Liver (tissue), 9 donors: Measurements from ENCODE around the gene KLF8. TPM values are rescaled to one million over a fixed set of nuclear protein-coding genes. Genes with fewer than 3 reads are reported as not detected.

Source experiments
- DNase-seq: peaks from one replicate; pipeline ENCODE4 v3.0.0-alpha.2; 2017; ENCODE audit warnings: low spot score
- H3K27ac ChIP-seq, 2 donors: one replicate each; pipeline ENCODE4 v1.7.0; 2013; ENCODE audit warnings: inconsistent platforms in 2 of 2, low read length in 2 of 2, control low read depth in 1 of 2, low read depth in 1 of 2, mild to moderate bottlenecking in 1 of 2
- H3K27me3 ChIP-seq, 4 donors: one replicate each; pipeline versions ENCODE4 v1.6.1 to v1.7.0; 2013; ENCODE audit warnings: low read length in 3 of 4, inconsistent platforms in 1 of 4, mild to moderate bottlenecking in 1 of 4, moderate library complexity in 1 of 4; ENCODE audit not compliant: control insufficient read depth in 4 of 4, insufficient read depth in 4 of 4
- H3K36me3 ChIP-seq, 4 donors: one replicate each; pipeline versions ENCODE4 v1.6.1 to v1.7.0; 2013; ENCODE audit warnings: low read length in 3 of 4, mild to moderate bottlenecking in 3 of 4, low read depth in 1 of 4, moderate library complexity in 1 of 4; ENCODE audit not compliant: control insufficient read depth in 4 of 4, insufficient read depth in 3 of 4
- H3K4me1 ChIP-seq, 4 donors: one replicate each; pipeline versions ENCODE4 v1.6.1 to v1.7.0; 2013; ENCODE audit warnings: low read length in 3 of 4, mild to moderate bottlenecking in 3 of 4, moderate library complexity in 1 of 4; ENCODE audit not compliant: control insufficient read depth in 4 of 4, insufficient read depth in 4 of 4
- H3K4me3 ChIP-seq, 3 donors: one replicate each; pipeline versions ENCODE4 v1.6.1 to v1.7.0; 2013; ENCODE audit warnings: low read length in 3 of 3, control low read depth in 1 of 3, low read depth in 1 of 3, mild to moderate bottlenecking in 1 of 3
- H3K9ac ChIP-seq, 2 donors: one replicate each; pipeline ENCODE4 v1.7.0; 2013; ENCODE audit warnings: low read length in 2 of 2, mild to moderate bottlenecking in 2 of 2, moderate library complexity in 2 of 2, control low read depth in 1 of 2, low read depth in 1 of 2
- H3K9me3 ChIP-seq, 4 donors: one replicate each; pipeline versions ENCODE4 v1.6.1 to v1.7.0; 2013; ENCODE audit warnings: low read length in 3 of 4; ENCODE audit not compliant: control insufficient read depth in 4 of 4
- CTCF ChIP-seq: fragments of 150-350 bp; IDR thresholded peaks from 2 replicates; pipeline ENCODE4 v1.5.1; 2017; ENCODE audit warnings: improper control_type of control experiment, low read depth, low read length; ENCODE audit not compliant: missing input control
- EGR1 ChIP-seq, 2 donors: IDR thresholded peaks; 2 replicates each; pipeline ENCODE4 v1.6.1; 2016 to 2018; ENCODE audit warnings: antibody characterized with exemption in 2 of 2, low read depth in 2 of 2
- FOXA1 ChIP-seq: IDR thresholded peaks from 2 replicates; pipeline ENCODE4 v1.6.1; 2016; ENCODE audit warnings: antibody characterized with exemption
- FOXA2 ChIP-seq: IDR thresholded peaks from 2 replicates; pipeline ENCODE4 v1.6.1; 2016; ENCODE audit warnings: antibody characterized with exemption
- GABPA ChIP-seq, 2 donors: IDR thresholded peaks in 1 of 2; conservative IDR thresholded peaks in 1 of 2; 2 replicates each; pipeline ENCODE4 v1.6.1; 2016; ENCODE audit warnings: antibody characterized with exemption in 2 of 2, mild to moderate bottlenecking in 1 of 2, moderate library complexity in 1 of 2
- HNF4A ChIP-seq, 2 donors: conservative IDR thresholded peaks; 2 replicates each; pipeline ENCODE4 v1.6.1; 2016; ENCODE audit warnings: antibody characterized with exemption in 2 of 2, mild to moderate bottlenecking in 2 of 2
- HNF4G ChIP-seq: IDR thresholded peaks from 2 replicates; pipeline ENCODE4 v1.6.1; 2016; ENCODE audit warnings: antibody characterized with exemption
- JUND ChIP-seq, 2 donors: IDR thresholded peaks; 2 replicates each; pipeline ENCODE4 v1.6.1; 2016; ENCODE audit warnings: antibody characterized with exemption in 2 of 2
- NR2F2 ChIP-seq: IDR thresholded peaks from 2 replicates; pipeline ENCODE4 v1.6.1; 2016; ENCODE audit warnings: antibody characterized with exemption
- RAD21 ChIP-seq, 2 donors: IDR thresholded peaks; 2 replicates each; pipeline ENCODE4 v1.6.1; 2016; ENCODE audit warnings: antibody characterized with exemption in 2 of 2, mild to moderate bottlenecking in 2 of 2
- RXRA ChIP-seq, 2 donors: IDR thresholded peaks; 2 replicates each; pipeline ENCODE4 v1.6.1; 2017 to 2018; ENCODE audit warnings: antibody characterized with exemption in 2 of 2, mild to moderate bottlenecking in 1 of 2
- SP1 ChIP-seq: IDR thresholded peaks from 2 replicates; pipeline ENCODE4 v1.6.1; 2018; ENCODE audit warnings: antibody characterized with exemption, mild to moderate bottlenecking
- TAF1 ChIP-seq: conservative IDR thresholded peaks from 2 replicates; pipeline ENCODE4 v1.6.1; 2016; ENCODE audit warnings: antibody characterized with exemption, mild to moderate bottlenecking
- YY1 ChIP-seq: IDR thresholded peaks from 2 replicates; pipeline ENCODE4 v1.6.1; 2016; ENCODE audit warnings: antibody characterized with exemption, mild to moderate bottlenecking
- WGBS: extraction: QIAGEN DNeasy Blood & Tissue Kit; methylation state at CpG from one replicate; pipeline ENCODE4 v1.1.7; 2013; 5-methylcytosine and 5-hydroxymethylcytosine counted together
- polyA plus RNA-seq, 2 donors: library from polyadenylated mRNA; stranded (reverse) in 1 of 2; unstranded in 1 of 2; fragments of 200-250 nt in 1 of 2; fragments of >200 nt in 1 of 2; fragmentation: Nextera tagmentation in 1 of 2; extraction: Ambion mirVana in 1 of 2; gene quantifications; one replicate each; pipeline versions ENCODE4 v1.2.1 to v1.2.3, GENCODE V29; 2013 to 2015
- total RNA-seq, 2 donors: library from RNA; depleted of rRNA; stranded (reverse); fragments of >200 nt; gene quantifications; one replicate each; pipeline ENCODE4 v1.2.3, GENCODE V29; 2014
- TF ChIP-seq, protein P1 (sequence below): IDR thresholded peaks from 2 replicates; pipeline ENCODE4 v1.6.1; 2016; ENCODE audit warnings: antibody characterized with exemption
- TF ChIP-seq, protein P2 (sequence below): IDR thresholded peaks from 2 replicates; pipeline ENCODE4 v1.6.1; 2016; ENCODE audit warnings: antibody characterized with exemption
- TF ChIP-seq, protein P3 (sequence below): IDR thresholded peaks from 2 replicates; pipeline ENCODE4 v1.6.1; 2016; ENCODE audit warnings: antibody characterized with exemption
- TF ChIP-seq, protein P4 (sequence below): IDR thresholded peaks from 2 replicates; pipeline ENCODE4 v1.6.1; 2016; ENCODE audit warnings: antibody characterized with exemption, mild to moderate bottlenecking
- donor health status: healthy.
- donor health status: healthy.
- donor health status: healthy.
- donor health status: healthy.
- donor health status: healthy.

Gene KLF8
- total and polyA plus RNA-seq, 4 donors: 0.43 to 1.4 (median 0.71) TPM

GRCh38 chrX:56278692-56279091 lies 46.5 kb downstream of the KLF8 start:
- no peak for TF ChIP-seq YY1
- TF ChIP-seq HNF4G: no peak
- no peak for TF ChIP-seq CTCF
- TF ChIP-seq, protein P1, sequence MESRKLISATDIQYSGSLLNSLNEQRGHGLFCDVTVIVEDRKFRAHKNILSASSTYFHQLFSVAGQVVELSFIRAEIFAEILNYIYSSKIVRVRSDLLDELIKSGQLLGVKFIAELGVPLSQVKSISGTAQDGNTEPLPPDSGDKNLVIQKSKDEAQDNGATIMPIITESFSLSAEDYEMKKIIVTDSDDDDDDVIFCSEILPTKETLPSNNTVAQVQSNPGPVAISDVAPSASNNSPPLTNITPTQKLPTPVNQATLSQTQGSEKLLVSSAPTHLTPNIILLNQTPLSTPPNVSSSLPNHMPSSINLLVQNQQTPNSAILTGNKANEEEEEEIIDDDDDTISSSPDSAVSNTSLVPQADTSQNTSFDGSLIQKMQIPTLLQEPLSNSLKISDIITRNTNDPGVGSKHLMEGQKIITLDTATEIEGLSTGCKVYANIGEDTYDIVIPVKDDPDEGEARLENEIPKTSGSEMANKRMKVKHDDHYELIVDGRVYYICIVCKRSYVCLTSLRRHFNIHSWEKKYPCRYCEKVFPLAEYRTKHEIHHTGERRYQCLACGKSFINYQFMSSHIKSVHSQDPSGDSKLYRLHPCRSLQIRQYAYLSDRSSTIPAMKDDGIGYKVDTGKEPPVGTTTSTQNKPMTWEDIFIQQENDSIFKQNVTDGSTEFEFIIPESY: no peak
- TF ChIP-seq FOXA1: no peak
- TF ChIP-seq, protein P2, sequence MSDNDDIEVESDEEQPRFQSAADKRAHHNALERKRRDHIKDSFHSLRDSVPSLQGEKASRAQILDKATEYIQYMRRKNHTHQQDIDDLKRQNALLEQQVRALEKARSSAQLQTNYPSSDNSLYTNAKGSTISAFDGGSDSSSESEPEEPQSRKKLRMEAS: no peak
- TF ChIP-seq RAD21 (IDR thresholded peaks at IDR 0.05): no peak
- no peak for TF ChIP-seq JUND (IDR thresholded peaks at IDR 0.05)
- no peak for TF ChIP-seq FOXA2
- Histone ChIP-seq H3K9ac (no peak overlapping the region), H3K27ac (no peak overlapping the region), H3K4me1 (no peaks in the 10 kb centered on the region), H3K27me3 (no peaks in the 10 kb centered on the region), H3K36me3 (no peaks in the 10 kb centered on the region), H3K4me3 (no peak overlapping the region), H3K9me3 (no peaks in the 10 kb centered on the region)
- no peak for DNase-seq
- WGBS: 79% methylated on average over 1 of the region's 1 CpG

- no peaks in the 10 kb centered on the region for H3K36me3 ChIP-seq
- no peak overlapping the region for H3K9ac ChIP-seq
- WGBS: 84% methylated on average over 2 of the region's 2 CpGs
- H3K4me3 ChIP-seq: no peak overlapping the region
- DNase-seq: no peak
- H3K9me3 ChIP-seq: no peaks in the 10 kb centered on the region
- no peak overlapping the region for H3K27ac ChIP-seq
- no peak for TF ChIP-seq RXRA (IDR thresholded peaks at IDR 0.05)
- no peak for TF ChIP-seq FOXA1
- no peak for TF ChIP-seq HNF4A (conservative IDR thresholded peaks at IDR 0.05)
- no peak for TF ChIP-seq JUND (IDR thresholded peaks at IDR 0.05)
- TF ChIP-seq RAD21 (IDR thresholded peaks at IDR 0.05): no peak
- TF ChIP-seq, protein P3, sequence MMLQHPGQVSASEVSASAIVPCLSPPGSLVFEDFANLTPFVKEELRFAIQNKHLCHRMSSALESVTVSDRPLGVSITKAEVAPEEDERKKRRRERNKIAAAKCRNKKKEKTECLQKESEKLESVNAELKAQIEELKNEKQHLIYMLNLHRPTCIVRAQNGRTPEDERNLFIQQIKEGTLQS: no peak
- no peak for TF ChIP-seq YY1
- TF ChIP-seq, protein P4, sequence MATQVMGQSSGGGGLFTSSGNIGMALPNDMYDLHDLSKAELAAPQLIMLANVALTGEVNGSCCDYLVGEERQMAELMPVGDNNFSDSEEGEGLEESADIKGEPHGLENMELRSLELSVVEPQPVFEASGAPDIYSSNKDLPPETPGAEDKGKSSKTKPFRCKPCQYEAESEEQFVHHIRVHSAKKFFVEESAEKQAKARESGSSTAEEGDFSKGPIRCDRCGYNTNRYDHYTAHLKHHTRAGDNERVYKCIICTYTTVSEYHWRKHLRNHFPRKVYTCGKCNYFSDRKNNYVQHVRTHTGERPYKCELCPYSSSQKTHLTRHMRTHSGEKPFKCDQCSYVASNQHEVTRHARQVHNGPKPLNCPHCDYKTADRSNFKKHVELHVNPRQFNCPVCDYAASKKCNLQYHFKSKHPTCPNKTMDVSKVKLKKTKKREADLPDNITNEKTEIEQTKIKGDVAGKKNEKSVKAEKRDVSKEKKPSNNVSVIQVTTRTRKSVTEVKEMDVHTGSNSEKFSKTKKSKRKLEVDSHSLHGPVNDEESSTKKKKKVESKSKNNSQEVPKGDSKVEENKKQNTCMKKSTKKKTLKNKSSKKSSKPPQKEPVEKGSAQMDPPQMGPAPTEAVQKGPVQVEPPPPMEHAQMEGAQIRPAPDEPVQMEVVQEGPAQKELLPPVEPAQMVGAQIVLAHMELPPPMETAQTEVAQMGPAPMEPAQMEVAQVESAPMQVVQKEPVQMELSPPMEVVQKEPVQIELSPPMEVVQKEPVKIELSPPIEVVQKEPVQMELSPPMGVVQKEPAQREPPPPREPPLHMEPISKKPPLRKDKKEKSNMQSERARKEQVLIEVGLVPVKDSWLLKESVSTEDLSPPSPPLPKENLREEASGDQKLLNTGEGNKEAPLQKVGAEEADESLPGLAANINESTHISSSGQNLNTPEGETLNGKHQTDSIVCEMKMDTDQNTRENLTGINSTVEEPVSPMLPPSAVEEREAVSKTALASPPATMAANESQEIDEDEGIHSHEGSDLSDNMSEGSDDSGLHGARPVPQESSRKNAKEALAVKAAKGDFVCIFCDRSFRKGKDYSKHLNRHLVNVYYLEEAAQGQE: no peak
- TF ChIP-seq GABPA (IDR thresholded peaks at IDR 0.05 in 1 of 2, conservative IDR thresholded peaks at IDR 0.05 in 1 of 2): no peak
- TF ChIP-seq NR2F2: no peak
- TF ChIP-seq HNF4G: no peak
- TF ChIP-seq, protein P2: no peak
- no peak for TF ChIP-seq SP1
- no peak for TF ChIP-seq CTCF
- TF ChIP-seq, protein P1: no peak
- TF ChIP-seq TAF1: no peak
- no peak for TF ChIP-seq EGR1 (IDR thresholded peaks at IDR 0.05; ENCODE audit: low read depth in 2 of 2)
- TF ChIP-seq FOXA2: no peak
- no peaks in the 10 kb centered on the region for H3K4me1 ChIP-seq
- H3K27me3 ChIP-seq: no peaks in the 10 kb centered on the region
Measured at GRCh38 chrX:56279863-56280262, 47.7 kb downstream of the KLF8 start.
